Measurements from ENCODE around the gene TNFRSF12A. TPM values are rescaled to one million over a fixed set of nuclear protein-coding genes. Genes with fewer than 3 reads are reported as not detected.
A peak's percentile ranks its signal among the peaks of the same experiment; 100 is the strongest.

The TNFRSF12A gene
- total and polyA plus RNA-seq, 9 of the 15 experiments (the other 6 are each of a cell fraction or from before 2014, with no cell fraction given), result 0.41 to 61.8 (median 26.5) TPM

DNA sequence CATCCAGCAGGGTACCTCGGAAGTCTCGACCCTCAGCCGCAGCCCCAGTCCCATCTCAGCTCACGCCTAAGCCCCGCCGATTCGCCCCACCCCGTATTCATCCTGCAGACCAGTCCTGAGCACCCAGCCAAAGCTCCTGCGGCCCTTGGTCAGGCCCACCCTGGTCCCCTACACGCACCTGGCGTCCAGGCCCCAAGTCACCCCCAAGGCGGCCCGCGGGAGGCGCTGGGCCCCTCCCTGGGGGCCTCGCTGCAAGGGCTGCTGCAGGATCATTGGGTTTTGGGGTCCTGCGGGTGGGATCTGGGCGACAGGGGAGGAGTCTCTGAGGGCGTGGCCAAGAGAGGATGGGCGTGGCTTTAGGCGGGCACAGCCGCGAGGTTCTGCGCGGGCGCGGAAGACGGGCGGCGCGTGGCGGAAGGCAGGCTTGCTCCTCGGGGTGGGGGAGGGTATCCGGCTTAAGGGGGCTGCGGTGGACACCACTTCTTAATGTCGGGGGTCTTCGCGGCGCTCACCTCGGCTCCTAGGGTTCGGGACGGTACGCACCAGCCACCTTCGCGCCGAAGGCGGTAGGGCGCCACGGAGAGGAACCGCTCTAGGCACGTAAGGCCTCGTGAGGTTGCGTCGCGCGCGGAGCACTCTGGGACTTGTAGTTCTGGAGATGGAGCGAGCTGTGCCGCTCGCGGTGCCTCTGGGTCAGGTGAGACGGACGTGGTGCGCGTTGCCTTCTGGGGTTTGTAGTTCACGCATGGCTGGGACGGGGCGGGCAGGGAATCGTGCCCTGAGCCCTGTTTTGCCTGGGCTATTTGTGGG, 3.7 kb downstream of the TNFRSF12A start, which contains the start of the genes HCFC1R1 and THOC6 (continued):
- TF ChIP-seq, protein P1, sequence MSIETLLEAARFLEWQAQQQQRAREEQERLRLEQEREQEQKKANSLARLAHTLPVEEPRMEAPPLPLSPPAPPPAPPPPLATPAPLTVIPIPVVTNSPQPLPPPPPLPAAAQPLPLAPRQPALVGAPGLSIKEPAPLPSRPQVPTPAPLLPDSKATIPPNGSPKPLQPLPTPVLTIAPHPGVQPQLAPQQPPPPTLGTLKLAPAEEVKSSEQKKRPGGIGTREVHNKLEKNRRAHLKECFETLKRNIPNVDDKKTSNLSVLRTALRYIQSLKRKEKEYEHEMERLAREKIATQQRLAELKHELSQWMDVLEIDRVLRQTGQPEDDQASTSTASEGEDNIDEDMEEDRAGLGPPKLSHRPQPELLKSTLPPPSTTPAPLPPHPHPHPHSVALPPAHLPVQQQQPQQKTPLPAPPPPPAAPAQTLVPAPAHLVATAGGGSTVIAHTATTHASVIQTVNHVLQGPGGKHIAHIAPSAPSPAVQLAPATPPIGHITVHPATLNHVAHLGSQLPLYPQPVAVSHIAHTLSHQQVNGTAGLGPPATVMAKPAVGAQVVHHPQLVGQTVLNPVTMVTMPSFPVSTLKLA (conservative IDR thresholded peaks at IDR 0.05), result peak; percentile 94 to 96
- TF ChIP-seq SUPT5H (IDR thresholded peaks at IDR 0.05), result peak; percentile 95
- no peak for TF ChIP-seq MTF1 (CRISPR knock-in tag; IDR thresholded peaks at IDR 0.05; ENCODE audit: borderline replicate concordance)
- TF ChIP-seq SIRT6 (IDR thresholded peaks at IDR 0.05; ENCODE audit: low read depth, low read length), result no peak
- TF ChIP-seq CHD1 (IDR thresholded peaks at IDR 0.05; ENCODE audit: low read length), result peak; percentile 55
- TF ChIP-seq, protein P2, sequence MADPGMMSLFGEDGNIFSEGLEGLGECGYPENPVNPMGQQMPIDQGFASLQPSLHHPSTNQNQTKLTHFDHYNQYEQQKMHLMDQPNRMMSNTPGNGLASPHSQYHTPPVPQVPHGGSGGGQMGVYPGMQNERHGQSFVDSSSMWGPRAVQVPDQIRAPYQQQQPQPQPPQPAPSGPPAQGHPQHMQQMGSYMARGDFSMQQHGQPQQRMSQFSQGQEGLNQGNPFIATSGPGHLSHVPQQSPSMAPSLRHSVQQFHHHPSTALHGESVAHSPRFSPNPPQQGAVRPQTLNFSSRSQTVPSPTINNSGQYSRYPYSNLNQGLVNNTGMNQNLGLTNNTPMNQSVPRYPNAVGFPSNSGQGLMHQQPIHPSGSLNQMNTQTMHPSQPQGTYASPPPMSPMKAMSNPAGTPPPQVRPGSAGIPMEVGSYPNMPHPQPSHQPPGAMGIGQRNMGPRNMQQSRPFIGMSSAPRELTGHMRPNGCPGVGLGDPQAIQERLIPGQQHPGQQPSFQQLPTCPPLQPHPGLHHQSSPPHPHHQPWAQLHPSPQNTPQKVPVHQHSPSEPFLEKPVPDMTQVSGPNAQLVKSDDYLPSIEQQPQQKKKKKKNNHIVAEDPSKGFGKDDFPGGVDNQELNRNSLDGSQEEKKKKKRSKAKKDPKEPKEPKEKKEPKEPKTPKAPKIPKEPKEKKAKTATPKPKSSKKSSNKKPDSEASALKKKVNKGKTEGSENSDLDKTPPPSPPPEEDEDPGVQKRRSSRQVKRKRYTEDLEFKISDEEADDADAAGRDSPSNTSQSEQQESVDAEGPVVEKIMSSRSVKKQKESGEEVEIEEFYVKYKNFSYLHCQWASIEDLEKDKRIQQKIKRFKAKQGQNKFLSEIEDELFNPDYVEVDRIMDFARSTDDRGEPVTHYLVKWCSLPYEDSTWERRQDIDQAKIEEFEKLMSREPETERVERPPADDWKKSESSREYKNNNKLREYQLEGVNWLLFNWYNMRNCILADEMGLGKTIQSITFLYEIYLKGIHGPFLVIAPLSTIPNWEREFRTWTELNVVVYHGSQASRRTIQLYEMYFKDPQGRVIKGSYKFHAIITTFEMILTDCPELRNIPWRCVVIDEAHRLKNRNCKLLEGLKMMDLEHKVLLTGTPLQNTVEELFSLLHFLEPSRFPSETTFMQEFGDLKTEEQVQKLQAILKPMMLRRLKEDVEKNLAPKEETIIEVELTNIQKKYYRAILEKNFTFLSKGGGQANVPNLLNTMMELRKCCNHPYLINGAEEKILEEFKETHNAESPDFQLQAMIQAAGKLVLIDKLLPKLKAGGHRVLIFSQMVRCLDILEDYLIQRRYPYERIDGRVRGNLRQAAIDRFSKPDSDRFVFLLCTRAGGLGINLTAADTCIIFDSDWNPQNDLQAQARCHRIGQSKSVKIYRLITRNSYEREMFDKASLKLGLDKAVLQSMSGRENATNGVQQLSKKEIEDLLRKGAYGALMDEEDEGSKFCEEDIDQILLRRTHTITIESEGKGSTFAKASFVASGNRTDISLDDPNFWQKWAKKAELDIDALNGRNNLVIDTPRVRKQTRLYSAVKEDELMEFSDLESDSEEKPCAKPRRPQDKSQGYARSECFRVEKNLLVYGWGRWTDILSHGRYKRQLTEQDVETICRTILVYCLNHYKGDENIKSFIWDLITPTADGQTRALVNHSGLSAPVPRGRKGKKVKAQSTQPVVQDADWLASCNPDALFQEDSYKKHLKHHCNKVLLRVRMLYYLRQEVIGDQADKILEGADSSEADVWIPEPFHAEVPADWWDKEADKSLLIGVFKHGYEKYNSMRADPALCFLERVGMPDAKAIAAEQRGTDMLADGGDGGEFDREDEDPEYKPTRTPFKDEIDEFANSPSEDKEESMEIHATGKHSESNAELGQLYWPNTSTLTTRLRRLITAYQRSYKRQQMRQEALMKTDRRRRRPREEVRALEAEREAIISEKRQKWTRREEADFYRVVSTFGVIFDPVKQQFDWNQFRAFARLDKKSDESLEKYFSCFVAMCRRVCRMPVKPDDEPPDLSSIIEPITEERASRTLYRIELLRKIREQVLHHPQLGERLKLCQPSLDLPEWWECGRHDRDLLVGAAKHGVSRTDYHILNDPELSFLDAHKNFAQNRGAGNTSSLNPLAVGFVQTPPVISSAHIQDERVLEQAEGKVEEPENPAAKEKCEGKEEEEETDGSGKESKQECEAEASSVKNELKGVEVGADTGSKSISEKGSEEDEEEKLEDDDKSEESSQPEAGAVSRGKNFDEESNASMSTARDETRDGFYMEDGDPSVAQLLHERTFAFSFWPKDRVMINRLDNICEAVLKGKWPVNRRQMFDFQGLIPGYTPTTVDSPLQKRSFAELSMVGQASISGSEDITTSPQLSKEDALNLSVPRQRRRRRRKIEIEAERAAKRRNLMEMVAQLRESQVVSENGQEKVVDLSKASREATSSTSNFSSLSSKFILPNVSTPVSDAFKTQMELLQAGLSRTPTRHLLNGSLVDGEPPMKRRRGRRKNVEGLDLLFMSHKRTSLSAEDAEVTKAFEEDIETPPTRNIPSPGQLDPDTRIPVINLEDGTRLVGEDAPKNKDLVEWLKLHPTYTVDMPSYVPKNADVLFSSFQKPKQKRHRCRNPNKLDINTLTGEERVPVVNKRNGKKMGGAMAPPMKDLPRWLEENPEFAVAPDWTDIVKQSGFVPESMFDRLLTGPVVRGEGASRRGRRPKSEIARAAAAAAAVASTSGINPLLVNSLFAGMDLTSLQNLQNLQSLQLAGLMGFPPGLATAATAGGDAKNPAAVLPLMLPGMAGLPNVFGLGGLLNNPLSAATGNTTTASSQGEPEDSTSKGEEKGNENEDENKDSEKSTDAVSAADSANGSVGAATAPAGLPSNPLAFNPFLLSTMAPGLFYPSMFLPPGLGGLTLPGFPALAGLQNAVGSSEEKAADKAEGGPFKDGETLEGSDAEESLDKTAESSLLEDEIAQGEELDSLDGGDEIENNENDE (IDR thresholded peaks at IDR 0.05; ENCODE audit: low read depth, low read length), result no peak
- no peak for TF ChIP-seq SMC3 (conservative IDR thresholded peaks at IDR 0.05; ENCODE audit: insufficient read depth, low read depth, low read length)
- no peak for TF ChIP-seq MEIS2 (IDR thresholded peaks at IDR 0.05; ENCODE audit: partially characterized antibody)
- TF ChIP-seq SMARCA4 (IDR thresholded peaks at IDR 0.05), result no peak
- TF ChIP-seq, protein P3, sequence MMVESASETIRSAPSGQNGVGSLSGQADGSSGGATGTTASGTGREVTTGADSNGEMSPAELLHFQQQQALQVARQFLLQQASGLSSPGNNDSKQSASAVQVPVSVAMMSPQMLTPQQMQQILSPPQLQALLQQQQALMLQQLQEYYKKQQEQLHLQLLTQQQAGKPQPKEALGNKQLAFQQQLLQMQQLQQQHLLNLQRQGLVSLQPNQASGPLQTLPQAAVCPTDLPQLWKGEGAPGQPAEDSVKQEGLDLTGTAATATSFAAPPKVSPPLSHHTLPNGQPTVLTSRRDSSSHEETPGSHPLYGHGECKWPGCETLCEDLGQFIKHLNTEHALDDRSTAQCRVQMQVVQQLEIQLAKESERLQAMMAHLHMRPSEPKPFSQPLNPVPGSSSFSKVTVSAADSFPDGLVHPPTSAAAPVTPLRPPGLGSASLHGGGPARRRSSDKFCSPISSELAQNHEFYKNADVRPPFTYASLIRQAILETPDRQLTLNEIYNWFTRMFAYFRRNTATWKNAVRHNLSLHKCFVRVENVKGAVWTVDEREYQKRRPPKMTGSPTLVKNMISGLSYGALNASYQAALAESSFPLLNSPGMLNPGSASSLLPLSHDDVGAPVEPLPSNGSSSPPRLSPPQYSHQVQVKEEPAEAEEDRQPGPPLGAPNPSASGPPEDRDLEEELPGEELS (CRISPR knock-in tag; IDR thresholded peaks at IDR 0.05; ENCODE audit: borderline replicate concordance), result no peak
- TF ChIP-seq CEBPG (CRISPR knock-in tag; IDR thresholded peaks at IDR 0.05), result peak; percentile 97
- 0 out of 4 replicates have a peak, but pooled peaks of 1 of the 2 experiments have one; percentile 17 for TF ChIP-seq CEBPG (tag; conservative IDR thresholded peaks at IDR 0.05 in 1 of 2, IDR thresholded peaks at IDR 0.05 in 1 of 2)

Measured in K562 (cell line).